B cell (primary cell): ENCODE data around the gene BRAP. TPM values are rescaled to one million over a fixed set of nuclear protein-coding genes. Genes with fewer than 3 reads are reported as not detected.

ENCODE experiments used
- ATAC-seq: fragments of 200-7000 bp; cut with Tn5 transposase; one replicate; pipeline ENCODE4 v1.10.0; 2021; ENCODE audit warnings: low read depth, mild to moderate bottlenecking, moderate number of reproducible peaks, moderate library complexity
- CTCF ChIA-PET: fragments of 350-600 bp; sonication (Branson Sonifier 250); formaldehyde crosslinking; loops from one replicate; lab custom pipeline; 2021; ENCODE audit warnings: antibody characterized with exemption, inconsistent platforms; lab: Charles Lee
- POLR2A ChIA-PET: fragments of 350-600 bp; sonication (Branson Sonifier 250); formaldehyde crosslinking; loops from one replicate; lab custom pipeline; 2021; ENCODE audit warnings: antibody characterized with exemption; lab: Charles Lee
- DNase-seq: peaks from one replicate; pipeline ENCODE4 v3.0.0; 2013
- H2AFZ ChIP-seq: 2 replicates; pipeline ENCODE4 v1.6.1; 2012; ENCODE audit warnings: mild to moderate bottlenecking, low read depth, low read length; ENCODE audit not compliant: insufficient read depth, poor library complexity, severe bottlenecking
- H3K27ac ChIP-seq, 2 donors: 1 replicate in 1 of 2; 2 replicates in 1 of 2; pipeline ENCODE4 v1.5.1; 2012 to 2013; ENCODE audit warnings: low read length in 2 of 2, mild to moderate bottlenecking in 2 of 2, moderate library complexity in 1 of 2
- H3K27me3 ChIP-seq, 4 experiments: fragments of 200-600 bp in 1 of 4; sonication (generic) in 1 of 4; replicated peaks in 1 of 4; 1 replicate in 2 of 4; 2 replicates in 2 of 4; pipeline versions ENCODE4 v1.6.1 to v1.7.0; 2013 to 2016; ENCODE audit warnings: low read length in 3 of 4, mild to moderate bottlenecking in 2 of 4, mixed read lengths in 1 of 4, moderate library complexity in 1 of 4; ENCODE audit not compliant: insufficient read depth in 4 of 4, control insufficient read depth in 3 of 4; ENCODE audit errors: control extremely low read depth in 1 of 4
- H3K36me3 ChIP-seq, 2 experiments: replicated peaks in 1 of 2; 1 replicate in 1 of 2; 2 replicates in 1 of 2; pipeline versions ENCODE4 v1.6.1 to v1.7.1; 2013; ENCODE audit warnings: low read length in 1 of 2; ENCODE audit not compliant: insufficient read depth in 2 of 2, control insufficient read depth in 1 of 2; ENCODE audit errors: control extremely low read depth in 1 of 2, extremely low read depth in 1 of 2
- H3K4me1 ChIP-seq, 2 donors: fragments of 200-600 bp in 1 of 2; sonication (generic) in 1 of 2; 1 replicate in 1 of 2; 2 replicates in 1 of 2; pipeline versions ENCODE4 v1.5.1 to v1.6.1; 2013 to 2017; ENCODE audit warnings: low read length in 2 of 2; ENCODE audit not compliant: control insufficient read depth in 2 of 2, insufficient read depth in 2 of 2
- H3K4me2 ChIP-seq: replicated peaks from 2 replicates; pipeline ENCODE3; 2012; ENCODE audit warnings: mild to moderate bottlenecking, low read depth, low read length; ENCODE audit not compliant: poor library complexity, severe bottlenecking
- H3K4me3 ChIP-seq, 5 experiments: fragments of 200-600 bp in 1 of 5; sonication (generic) in 1 of 5; 1 replicate in 3 of 5; 2 replicates in 2 of 5; pipeline versions ENCODE4 v1.5.1 to v1.7.0; 2011 to 2016; ENCODE audit warnings: low read length in 4 of 5, mild to moderate bottlenecking in 4 of 5, low read depth in 2 of 5, control low read depth in 1 of 5, moderate library complexity in 1 of 5; ENCODE audit not compliant: insufficient read depth in 1 of 5; ENCODE audit errors: control extremely low read depth in 1 of 5, extremely low read depth in 1 of 5
- H3K79me2 ChIP-seq: fragments of 200-600 bp; sonication (generic); one replicate; pipeline ENCODE4 v1.6.0; 2016; ENCODE audit warnings: low read length; ENCODE audit not compliant: control insufficient read depth, insufficient read depth
- H3K9ac ChIP-seq: fragments of 200-600 bp; sonication (generic); 2 replicates; pipeline ENCODE4 v1.6.1; 2017; ENCODE audit warnings: mild to moderate bottlenecking, low read length, moderate library complexity
- H3K9me3 ChIP-seq, 3 donors: one replicate each; pipeline versions ENCODE4 v1.6.1 to v1.7.1; 2013; ENCODE audit warnings: low read length in 2 of 3; ENCODE audit not compliant: control insufficient read depth in 2 of 3, insufficient read depth in 1 of 3; ENCODE audit errors: control extremely low read depth in 1 of 3
- H4K20me1 ChIP-seq: 2 replicates; pipeline ENCODE4 v1.6.0; 2012; ENCODE audit warnings: mild to moderate bottlenecking, low read length; ENCODE audit not compliant: insufficient read depth, control insufficient read depth, poor library complexity, severe bottlenecking
- H3K27ac Mint-ChIP-seq: one replicate; pipeline ENCODE4 v1.8.0; 2021; ENCODE audit warnings: mixed read lengths
- H3K27me3 Mint-ChIP-seq: one replicate; pipeline ENCODE4 v1.8.0; 2021; ENCODE audit warnings: mixed read lengths
- H3K4me1 Mint-ChIP-seq: one replicate; pipeline ENCODE4 v1.8.0; 2021; ENCODE audit warnings: mixed read lengths
- H3K4me3 Mint-ChIP-seq: one replicate; pipeline ENCODE4 v1.8.0; 2021; ENCODE audit warnings: mixed read lengths
- H3K9me3 Mint-ChIP-seq: one replicate; pipeline ENCODE4 v1.8.0; 2022; ENCODE audit warnings: mixed read lengths; ENCODE audit not compliant: insufficient read depth
- EZH2 ChIP-seq: IDR thresholded peaks from 2 replicates; pipeline ENCODE4 v1.6.1; 2012; ENCODE audit warnings: borderline replicate concordance, low read depth, mild to moderate bottlenecking, moderate library complexity, low read length; ENCODE audit not compliant: insufficient read depth, poor library complexity, severe bottlenecking
- WGBS: methylation state at CpG from one replicate; pipeline ENCODE4 v1.1.5; 2013; ENCODE audit warnings: missing lambda C conversion rate; ENCODE audit not compliant: insufficient coverage; 5-methylcytosine and 5-hydroxymethylcytosine counted together
- intact Hi-C: fragments of 100-400 bp; cut with micrococcal nuclease; formaldehyde crosslinking; loops from one replicate; pipeline ENCODE4 v1.10.0; 2022
- polyA plus RNA-seq: library from polyadenylated mRNA; depleted of rRNA; stranded (reverse); fragments of >200 nt; gene quantifications from 2 replicates; pipeline ENCODE4 v1.2.3, GENCODE V29; 2012
- total RNA-seq, 2 donors: library from RNA; stranded (reverse); fragments of 120-200 nt in 1 of 2; gene quantifications; 1 replicate in 1 of 2; 2 replicates in 1 of 2; pipeline versions ENCODE4 v1.2.3 to v1.2.4, GENCODE V29; 2013 to 2022
- TF ChIP-seq, protein P1 (sequence below): fragments of 200-600 bp; IDR thresholded peaks from one replicate; pipeline ENCODE4 v1.8.0; 2022; ENCODE audit warnings: antibody characterized with exemption, mild to moderate bottlenecking

The BRAP gene
- total and polyA plus RNA-seq, 2 donors (not counting 1 experiment from before 2014, with no cell fraction given), result 10.4 to 25.7 TPM

DNA sequence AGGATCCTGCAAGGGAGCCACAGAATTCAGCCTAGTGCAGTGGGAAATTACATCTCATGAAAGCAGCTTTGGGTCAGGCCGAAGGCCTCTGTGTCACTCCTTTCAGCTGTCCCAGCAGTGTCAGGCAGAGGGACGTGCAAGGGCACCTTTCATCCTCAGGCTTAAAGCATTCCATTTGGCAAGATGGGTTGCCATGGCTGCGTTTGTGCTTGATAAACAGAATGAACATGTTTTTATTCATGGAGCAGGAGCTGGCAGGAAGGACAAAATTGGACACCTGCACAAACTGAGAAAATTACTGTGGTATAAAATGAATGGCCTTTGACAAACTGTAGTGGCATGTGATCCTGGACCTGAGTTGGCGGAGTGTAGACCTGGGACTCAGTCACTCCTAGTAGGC is 29.5 kb upstream of the BRAP start:
- Histone ChIP-seq H3K9ac (no peak overlapping the region), H3K27ac (no peak overlapping the region), H3K4me3 (no peak overlapping the region), H3K27me3 (no peaks in the 10 kb centered on the region), H4K20me1 (no peaks in the 10 kb centered on the region), H3K9me3 (no peaks in the 10 kb centered on the region), H3K79me2 (no peaks in the 10 kb centered on the region), H3K36me3 (peaks cover 4 to 44% of the 10 kb centered on the region in 2 experiments), H3K4me1 (no peaks in the 10 kb centered on the region), H3K4me2 (no peak overlapping the region), H2AFZ (no peak overlapping the region)
- intact Hi-C loops, result no loop called here
- Mint-ChIP-seq H3K4me1 (no peaks in the 10 kb centered on the region), H3K27me3 (no peaks in the 10 kb centered on the region), H3K4me3 (no peak overlapping the region), H3K9me3 (no peaks in the 10 kb centered on the region), H3K27ac (no peak overlapping the region)
- TF ChIP-seq EZH2, result no peak
- TF ChIP-seq, protein P1, sequence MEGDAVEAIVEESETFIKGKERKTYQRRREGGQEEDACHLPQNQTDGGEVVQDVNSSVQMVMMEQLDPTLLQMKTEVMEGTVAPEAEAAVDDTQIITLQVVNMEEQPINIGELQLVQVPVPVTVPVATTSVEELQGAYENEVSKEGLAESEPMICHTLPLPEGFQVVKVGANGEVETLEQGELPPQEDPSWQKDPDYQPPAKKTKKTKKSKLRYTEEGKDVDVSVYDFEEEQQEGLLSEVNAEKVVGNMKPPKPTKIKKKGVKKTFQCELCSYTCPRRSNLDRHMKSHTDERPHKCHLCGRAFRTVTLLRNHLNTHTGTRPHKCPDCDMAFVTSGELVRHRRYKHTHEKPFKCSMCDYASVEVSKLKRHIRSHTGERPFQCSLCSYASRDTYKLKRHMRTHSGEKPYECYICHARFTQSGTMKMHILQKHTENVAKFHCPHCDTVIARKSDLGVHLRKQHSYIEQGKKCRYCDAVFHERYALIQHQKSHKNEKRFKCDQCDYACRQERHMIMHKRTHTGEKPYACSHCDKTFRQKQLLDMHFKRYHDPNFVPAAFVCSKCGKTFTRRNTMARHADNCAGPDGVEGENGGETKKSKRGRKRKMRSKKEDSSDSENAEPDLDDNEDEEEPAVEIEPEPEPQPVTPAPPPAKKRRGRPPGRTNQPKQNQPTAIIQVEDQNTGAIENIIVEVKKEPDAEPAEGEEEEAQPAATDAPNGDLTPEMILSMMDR, result no peak
- ChIA-PET POLR2A (no interaction called here), CTCF (no interaction called here)
- no peak for ATAC-seq
- DNase-seq, result no peak
- 100% methylated on average over 4 of the region's 4 CpGs for WGBS

DNA sequence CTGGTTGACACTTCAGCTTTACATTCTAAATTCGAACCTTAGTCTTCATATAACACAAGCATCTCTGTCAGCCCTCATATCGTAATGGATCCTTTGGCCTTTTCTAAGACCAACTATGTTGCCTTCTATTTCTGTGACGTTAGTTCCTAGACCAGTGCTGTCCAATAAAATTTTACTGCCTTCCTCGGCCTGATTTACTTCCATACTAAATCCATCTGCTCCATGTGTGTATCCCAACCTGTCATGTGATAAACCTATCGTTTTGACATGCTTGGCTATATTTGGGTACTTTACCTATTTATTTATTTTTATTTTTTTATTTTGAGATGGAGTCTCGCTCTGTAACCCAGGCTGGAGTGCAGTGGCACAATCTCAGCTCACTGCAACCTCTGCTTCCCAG is 20.4 kb upstream of the BRAP start:
- TF ChIP-seq, protein P1, result no peak
- TF ChIP-seq EZH2, result no peak
- Histone ChIP-seq H3K9me3 (no peaks in the 10 kb centered on the region), H4K20me1 (no peaks in the 10 kb centered on the region), H3K79me2 (peaks cover 3% of the 10 kb centered on the region), H3K4me3 (no peak overlapping the region), H3K4me2 (no peak overlapping the region), H3K27me3 (no peaks in the 10 kb centered on the region), H3K36me3 (peaks cover 12 to 63% of the 10 kb centered on the region in 2 experiments), H2AFZ (no peak overlapping the region), H3K4me1 (no peaks in the 10 kb centered on the region), H3K9ac (no peak overlapping the region), H3K27ac (no peak overlapping the region)
- Mint-ChIP-seq H3K4me3 (no peak overlapping the region), H3K27ac (no peak overlapping the region), H3K4me1 (no peaks in the 10 kb centered on the region), H3K9me3 (no peaks in the 10 kb centered on the region), H3K27me3 (no peaks in the 10 kb centered on the region)
- WGBS, result 96% methylated on average over 4 of the region's 6 CpGs
- CTCF ChIA-PET, result no interaction called here
- ATAC-seq, result no peak
- intact Hi-C loops, result no loop called here
- POLR2A ChIA-PET, result no interaction called here
- no peak for DNase-seq
